Kidney glomerular epithelial cell (primary cell): ENCODE measurements around the gene CCDC88B.

Experiments
- DNase-seq: peaks from one replicate; lab custom pipeline; 2025; lab: John Stamatoyannopoulos, UW

The CCDC88B gene, protein sequence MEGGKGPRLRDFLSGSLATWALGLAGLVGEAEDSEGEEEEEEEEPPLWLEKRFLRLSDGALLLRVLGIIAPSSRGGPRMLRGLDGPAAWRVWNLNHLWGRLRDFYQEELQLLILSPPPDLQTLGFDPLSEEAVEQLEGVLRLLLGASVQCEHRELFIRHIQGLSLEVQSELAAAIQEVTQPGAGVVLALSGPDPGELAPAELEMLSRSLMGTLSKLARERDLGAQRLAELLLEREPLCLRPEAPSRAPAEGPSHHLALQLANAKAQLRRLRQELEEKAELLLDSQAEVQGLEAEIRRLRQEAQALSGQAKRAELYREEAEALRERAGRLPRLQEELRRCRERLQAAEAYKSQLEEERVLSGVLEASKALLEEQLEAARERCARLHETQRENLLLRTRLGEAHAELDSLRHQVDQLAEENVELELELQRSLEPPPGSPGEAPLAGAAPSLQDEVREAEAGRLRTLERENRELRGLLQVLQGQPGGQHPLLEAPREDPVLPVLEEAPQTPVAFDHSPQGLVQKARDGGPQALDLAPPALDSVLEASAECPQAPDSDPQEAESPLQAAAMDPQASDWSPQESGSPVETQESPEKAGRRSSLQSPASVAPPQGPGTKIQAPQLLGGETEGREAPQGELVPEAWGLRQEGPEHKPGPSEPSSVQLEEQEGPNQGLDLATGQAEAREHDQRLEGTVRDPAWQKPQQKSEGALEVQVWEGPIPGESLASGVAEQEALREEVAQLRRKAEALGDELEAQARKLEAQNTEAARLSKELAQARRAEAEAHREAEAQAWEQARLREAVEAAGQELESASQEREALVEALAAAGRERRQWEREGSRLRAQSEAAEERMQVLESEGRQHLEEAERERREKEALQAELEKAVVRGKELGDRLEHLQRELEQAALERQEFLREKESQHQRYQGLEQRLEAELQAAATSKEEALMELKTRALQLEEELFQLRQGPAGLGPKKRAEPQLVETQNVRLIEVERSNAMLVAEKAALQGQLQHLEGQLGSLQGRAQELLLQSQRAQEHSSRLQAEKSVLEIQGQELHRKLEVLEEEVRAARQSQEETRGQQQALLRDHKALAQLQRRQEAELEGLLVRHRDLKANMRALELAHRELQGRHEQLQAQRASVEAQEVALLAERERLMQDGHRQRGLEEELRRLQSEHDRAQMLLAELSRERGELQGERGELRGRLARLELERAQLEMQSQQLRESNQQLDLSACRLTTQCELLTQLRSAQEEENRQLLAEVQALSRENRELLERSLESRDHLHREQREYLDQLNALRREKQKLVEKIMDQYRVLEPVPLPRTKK (N-terminal part only)

DNA sequence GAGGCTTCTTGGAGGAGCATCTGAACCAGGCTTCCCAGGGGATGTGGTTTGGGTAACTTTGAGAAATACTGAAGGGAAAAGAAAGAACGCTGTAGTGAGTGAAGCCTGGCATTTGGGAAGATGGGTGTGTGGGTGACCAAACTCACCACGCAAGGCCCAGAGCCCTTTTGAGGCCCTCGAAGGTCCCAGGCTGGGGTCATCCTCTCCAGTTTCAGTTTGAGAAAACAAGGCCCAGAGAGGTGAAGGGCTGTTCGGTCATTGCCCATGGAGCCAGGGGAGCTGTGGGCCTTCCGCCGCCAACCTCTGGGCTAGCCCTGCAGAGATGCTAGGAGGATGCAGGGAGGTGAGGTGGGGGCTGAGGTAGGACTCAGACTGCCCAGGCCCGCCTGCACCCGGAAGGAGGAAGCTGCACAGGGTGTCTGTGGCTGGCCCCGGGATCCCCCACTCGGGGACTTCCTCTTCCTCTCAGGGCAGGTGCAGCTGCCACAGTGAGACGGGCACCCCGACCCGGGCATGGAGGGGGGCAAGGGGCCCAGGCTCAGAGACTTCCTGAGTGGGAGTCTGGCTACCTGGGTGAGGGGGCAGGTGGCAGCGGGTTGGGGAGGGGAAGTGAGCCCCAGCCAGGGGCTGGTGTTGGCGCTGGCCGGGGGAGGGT, at the start of gene CCDC88B:
CCDC88B (plus strand) TSS at position 451 of the 655 bp plus-strand sequence; CDS start at position 514, 63 bp downstream.
- no peak for DNase-seq

DNA sequence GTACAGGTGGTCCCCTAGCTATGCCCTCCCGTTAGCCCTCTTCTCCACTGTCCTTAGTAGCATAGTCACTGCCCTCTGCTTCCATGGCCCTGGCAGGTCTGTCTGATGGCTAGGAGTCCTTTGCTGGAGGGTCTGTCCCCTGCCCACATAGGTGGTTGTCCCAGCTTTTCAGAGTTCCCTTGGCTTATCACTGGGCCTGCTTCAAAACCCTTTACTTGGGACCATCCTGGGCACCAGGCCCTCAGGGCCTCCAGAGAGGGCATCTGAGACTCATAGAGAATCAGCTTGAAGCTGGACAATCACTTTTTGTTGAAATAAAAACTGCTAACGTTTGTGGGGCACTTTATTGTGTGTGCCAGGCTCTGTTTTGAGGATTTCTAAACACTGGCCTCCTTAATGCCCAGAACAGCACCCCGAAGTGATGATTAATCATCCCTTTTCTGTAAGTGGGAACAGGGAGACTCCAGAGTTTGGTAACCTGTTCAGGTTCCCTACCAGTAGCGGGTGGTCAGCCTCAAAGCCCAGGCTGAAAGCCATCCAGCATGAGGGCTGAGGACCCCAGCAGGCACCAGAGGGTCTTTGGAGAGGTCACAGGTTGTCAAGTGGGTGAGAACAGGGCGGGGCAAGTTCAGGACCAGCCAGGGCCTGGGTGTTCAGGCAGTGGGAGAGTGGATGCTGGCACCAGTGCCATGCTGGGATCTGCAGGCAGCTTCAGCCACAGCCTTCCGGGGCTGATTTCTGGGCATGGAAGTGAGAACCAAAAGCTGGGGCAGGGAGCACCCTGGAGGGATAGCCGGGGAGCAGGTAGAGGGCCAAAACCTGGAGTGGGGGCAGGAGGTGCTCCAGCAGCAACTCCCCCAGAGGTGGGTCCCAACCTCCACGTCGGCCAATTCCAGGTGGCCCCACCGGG, 49.4 kb upstream of the CCDC88B start:
- no peak for DNase-seq

DNA sequence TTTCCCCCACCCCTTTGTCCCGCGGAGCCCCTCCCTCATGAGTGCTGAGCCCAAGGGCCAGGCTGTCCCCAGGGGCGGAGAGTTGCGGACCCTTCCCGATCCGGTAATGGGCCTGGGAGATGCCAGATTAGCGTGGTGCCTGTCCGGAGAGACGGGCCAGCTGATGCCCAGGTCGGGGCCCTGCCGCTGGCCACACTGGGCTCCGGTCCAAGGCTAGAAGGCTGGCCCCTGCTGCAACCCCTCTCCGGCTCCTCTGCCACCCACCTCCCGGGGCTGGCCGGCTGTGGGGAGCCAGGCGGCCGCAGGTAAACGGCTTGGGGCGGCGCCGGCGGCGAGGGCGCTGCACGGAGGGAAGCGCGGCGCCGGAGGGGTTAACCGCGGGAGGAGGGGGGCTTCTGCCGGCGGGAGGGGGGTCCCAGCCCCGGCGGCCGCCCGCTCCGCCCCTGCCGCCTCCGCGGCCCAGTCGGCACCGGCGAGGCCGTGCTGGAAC, 48.7 kb upstream of the CCDC88B start, which contains the start of gene KCNK4:
KCNK4 (plus strand) TSS at position 41 of the 490 bp plus-strand sequence. CDS start 1,717 bp downstream, outside the sequence.
- DNase-seq = no peak

DNA sequence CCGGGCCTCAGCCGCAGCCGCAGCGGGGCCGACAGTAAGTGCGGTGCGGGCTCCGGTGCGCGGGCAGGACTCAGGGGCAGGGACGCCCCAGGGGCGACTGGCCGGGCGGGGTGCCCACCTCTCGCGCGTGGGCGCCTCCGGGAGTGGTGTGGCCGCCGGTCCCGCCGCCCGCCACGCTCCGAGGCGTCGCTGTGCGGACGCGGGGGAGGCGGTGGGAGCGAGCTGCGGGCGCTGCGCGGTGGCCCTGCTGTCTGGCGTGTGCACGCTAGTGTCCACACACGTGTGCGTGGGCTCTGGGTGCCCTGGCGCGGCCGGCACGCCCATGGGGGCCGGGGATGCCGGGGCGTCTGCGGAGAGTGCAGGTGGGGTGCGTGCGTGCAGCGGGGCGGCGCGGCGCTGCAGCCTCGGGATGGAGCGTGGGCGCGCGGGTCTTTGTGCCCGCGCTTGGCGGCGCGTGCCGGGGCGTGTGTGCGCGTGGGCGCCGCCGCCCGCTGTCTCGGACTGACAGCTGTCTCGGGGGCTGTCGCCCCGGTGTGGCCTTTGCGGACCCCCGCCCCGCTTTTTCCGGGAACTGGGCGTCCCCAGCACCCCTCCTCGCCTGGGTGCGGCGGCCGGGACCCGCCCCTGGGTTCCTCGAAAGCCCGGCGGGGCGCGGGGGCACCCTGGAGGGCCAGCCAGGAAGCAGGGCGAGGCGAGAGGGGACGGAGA, 48.1 kb upstream of the CCDC88B start:
- DNase-seq = no peak

DNA sequence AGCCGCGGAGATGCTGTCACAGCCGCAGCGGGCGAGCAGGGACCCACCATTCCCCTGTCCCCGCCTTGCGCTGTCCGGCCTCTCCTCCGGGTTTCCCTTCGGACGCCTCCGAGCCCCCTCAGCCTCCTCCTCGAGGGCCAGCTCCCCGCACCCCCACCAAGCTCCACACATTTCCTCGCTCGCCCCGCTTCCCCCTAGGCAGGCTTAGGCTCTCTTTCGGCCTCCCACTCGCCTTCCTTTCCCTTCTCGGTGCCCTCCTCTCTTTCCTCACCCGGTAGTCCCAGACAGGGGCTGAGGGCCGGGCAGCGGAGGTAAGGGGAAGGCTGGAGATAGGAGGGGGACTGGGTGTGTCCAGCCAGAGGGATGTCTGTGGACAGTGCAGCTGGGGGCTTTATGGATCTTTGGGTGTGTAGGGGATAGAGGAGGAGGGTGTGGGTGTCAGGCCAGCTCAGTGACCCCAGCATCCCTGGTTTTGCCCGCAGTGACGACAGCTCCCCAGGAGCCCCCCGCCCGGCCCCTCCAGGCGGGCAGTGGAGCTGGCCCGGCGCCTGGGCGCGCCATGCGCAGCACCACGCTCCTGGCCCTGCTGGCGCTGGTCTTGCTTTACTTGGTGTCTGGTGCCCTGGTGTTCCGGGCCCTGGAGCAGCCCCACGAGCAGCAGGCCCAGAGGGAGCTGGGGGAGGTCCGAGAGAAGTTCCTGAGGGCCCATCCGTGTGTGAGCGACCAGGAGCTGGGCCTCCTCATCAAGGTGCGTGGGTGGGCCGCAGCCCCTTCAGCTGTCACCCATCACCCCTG, 47.3 kb upstream of the CCDC88B start:
- no peak for DNase-seq

DNA sequence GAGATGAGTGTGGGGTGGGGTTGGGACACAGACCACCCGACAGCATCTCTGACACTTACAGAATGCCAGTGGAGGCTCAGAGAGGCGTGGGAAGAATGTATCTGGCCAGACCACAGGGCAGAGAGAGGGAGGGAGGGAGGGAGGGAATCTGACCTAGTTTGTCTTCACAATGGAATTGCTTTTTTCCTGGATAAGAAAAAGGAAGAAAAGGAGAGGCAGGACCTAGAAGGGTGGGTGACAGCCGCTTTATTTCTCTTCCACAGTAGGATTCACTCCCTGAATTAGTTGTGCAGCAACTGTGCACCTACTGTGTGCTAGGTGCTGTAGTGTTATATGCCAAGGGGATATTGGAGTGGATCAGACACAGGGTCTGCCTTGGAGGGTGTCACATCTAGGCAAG, 45.2 kb upstream of the CCDC88B start:
- DNase-seq = no peak

DNA sequence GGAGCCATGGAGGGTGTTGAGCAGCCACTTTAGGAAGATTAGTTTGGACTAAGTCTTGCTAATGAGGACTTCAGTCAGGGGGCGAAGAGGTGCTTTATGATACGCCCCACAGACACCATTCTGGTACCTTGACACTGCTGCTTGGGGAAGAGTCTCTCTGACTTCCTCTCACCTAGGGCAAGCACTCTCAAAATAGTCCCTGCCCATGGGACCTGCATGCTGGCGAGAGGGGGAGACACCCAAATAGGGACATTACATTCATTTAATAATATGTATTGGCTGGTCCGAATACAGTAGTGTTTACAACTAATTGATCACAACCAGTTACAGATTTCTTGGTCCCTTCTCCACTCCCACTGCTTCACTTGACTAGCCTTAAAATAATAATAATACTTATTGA, 44.2 kb upstream of the CCDC88B start:
- DNase-seq = no peak

DNA sequence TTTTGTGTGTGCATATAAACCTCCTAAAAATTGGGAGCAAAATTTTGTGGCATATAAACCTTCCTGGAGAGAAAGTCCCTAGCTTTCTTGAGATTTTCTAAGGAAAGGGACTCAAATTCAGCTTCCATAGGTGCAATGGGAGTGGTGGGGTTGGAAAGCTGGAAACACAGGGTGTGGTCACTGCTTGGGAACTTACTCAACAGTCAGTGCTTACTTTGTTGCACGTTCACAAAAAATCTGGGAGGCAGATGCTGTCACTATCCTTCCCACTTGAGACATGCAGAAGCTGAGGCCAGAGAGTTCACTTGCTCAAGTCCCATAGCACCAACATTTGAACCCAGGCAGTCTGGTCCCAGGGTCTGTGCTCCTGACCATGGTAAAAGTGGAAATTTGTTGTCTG, 43.8 kb upstream of the CCDC88B start:
- no peak for DNase-seq

DNA sequence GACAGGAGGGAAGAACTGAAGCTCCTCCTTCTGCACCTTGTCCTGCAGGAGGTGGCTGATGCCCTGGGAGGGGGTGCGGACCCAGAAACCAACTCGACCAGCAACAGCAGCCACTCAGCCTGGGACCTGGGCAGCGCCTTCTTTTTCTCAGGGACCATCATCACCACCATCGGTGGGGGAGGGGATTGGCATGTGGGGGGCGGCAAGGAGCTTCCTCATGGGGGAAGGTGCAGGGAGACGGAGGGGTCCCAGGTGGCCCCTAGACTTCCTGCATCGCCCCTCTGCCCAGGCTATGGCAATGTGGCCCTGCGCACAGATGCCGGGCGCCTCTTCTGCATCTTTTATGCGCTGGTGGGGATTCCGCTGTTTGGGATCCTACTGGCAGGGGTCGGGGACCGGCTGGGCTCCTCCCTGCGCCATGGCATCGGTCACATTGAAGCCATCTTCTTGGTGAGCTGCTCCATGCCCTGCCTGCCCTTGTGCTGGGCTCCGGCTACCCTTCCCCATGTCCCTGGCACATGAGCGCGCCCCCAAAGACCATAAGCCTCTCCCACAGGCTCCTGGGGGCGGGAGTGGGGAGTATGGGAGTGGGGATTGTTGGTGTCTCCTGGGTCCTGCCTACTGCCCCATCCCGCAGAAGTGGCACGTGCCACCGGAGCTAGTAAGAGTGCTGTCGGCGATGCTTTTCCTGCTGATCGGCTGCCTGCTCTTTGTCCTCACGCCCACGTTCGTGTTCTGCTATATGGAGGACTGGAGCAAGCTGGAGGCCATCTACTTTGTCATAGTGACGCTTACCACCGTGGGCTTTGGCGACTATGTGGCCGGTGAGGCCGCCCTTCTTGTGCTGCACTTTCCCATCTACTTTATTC, 42.9 kb upstream of the CCDC88B start:
- no peak for DNase-seq

DNA sequence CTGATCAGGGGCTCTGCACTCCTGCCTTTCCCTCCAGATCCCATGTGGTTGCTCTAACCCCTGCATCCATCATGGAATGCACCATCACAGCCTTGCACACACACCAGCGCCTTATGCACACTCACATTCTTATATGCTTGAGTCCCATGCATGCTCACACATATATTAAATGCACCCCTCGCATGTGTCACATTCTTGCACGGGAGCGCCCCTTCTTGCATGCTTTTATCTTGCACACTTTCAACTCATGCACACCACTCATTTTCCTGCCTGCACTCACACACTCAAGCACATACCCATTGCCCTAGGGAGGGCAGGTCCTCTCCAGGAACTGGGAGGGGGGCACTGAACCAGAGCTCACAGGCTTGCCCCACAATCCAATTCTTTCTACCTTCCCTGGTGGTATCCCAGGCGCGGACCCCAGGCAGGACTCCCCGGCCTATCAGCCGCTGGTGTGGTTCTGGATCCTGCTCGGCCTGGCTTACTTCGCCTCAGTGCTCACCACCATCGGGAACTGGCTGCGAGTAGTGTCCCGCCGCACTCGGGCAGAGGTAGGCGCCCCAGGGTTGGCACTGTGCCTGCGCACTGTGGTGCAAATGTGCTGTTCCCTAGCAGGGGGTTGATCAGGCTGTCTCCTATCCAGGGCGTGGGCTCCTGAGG, 42.2 kb upstream of the CCDC88B start:
- no peak for DNase-seq

DNA sequence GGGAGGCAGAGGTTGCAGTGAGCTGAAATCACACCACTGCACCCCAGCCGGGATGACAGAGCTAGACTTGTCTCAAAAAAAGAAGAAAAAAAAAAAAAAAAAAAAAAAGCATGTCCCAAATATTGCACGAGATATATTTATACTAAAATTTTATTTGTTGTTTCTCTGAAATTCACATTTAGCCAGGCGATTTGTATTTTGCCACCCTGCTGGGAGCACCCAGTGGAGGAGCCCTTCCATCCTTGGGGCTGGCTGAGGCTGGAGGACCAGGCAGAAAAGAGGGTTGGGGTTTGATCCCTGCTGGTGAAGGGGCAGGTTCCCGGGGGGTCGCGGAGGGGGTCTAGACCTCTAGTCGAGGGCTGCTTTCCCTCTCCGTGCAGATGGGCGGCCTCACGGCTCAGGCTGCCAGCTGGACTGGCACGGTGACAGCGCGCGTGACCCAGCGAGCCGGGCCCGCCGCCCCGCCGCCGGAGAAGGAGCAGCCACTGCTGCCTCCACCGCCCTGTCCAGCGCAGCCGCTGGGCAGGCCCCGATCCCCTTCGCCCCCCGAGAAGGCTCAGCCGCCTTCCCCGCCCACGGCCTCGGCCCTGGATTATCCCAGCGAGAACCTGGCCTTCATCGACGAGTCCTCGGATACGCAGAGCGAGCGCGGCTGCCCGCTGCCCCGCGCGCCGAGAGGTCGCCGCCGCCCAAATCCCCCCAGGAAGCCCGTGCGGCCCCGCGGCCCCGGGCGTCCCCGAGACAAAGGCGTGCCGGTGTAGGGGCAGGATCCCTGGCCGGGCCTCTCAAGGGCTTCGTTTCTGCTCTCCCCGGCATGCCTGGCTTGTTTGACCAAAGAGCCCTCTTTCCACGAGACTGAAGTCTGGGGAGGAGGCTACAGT, 40.8 kb upstream of the CCDC88B start:
- no peak for DNase-seq

DNA sequence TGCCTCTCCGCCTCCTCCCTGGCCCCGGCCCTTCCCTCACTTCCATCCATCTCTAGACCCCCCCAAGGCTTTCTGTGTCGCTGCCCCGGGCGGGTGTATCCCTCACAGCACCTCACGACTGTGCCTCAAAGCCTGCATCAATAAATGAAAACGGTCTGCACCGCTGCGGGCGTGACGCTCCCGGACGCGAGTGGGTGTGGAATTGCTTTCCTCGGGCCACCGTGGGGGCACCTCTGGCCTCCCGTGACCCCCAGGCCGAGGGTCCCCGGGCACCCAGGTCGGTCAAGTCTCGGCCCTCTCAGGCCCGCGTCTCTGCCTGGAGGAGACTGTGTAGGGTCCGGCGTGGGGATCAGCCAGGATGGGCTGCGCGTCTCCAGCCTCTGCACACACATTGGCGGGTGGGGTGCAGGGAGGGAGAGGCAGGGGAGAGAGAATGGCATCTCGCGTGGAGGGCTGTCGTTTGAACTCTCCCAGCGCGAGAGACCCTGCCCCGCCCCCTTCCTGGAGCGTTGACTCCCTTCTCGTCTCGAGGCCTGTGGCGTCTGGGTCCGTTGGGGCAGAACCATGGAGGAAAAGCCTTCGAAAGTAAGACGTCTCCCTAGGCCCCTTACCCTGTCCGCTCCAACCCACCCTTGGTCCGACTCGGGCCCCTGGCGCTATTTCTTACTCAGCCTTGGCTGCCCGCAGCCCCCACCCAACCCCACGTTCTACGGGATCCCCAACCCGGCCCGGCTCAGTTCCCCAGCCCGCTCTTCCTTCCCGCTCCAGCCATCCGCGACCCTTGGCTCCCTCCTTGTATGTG, 40.0 kb upstream of the CCDC88B start, which contains the start of gene CATSPERZ:
CATSPERZ (plus strand) TSS at position 512 of the 802 bp plus-strand sequence; CDS start at position 565, 53 bp downstream.
- no peak for DNase-seq

DNA sequence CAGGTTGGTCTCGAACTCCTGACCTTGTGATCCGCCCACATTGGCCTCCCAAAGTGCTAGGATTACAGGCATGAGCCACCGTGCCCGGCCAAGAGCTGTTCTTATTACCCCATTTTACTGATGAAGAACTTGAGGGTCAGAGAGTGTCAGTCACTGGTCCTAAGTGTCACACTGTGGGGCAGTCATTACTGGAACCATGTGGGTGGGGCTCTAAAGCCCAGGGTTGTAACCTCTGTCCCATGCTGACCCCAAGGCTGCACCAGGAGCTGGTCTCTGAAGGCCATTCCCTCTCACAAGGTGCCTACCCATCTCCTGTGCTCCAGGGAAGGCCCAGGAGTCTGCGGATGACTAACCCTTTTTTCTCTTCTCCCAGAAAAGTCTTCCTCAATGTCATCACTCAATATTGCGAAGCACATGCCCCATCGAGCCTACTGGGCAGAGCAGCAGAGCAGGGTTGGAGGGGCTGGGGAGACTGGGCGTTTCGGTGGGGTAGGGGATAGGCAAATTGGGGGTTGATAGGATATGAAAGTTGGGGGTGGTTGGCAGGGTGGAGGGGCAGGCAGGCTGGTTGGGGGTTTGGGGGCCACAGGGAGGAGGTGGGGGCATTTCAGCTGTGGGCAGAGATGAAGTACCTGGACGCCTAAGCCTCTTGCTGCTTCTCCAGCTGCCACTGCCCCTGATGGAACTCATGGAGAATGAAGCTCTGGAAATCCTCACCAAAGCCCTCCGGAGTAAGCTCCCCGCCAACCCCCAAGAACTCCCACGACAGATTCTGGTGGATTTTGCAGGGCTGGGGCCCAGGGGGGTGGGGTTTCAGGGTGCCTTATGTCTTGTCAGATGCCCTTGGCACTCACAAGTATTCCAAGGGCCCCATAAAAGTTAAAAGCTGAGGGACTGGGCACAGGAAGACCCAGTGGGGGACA, 36.6 kb upstream of the CCDC88B start:
- DNase-seq = no peak

DNA sequence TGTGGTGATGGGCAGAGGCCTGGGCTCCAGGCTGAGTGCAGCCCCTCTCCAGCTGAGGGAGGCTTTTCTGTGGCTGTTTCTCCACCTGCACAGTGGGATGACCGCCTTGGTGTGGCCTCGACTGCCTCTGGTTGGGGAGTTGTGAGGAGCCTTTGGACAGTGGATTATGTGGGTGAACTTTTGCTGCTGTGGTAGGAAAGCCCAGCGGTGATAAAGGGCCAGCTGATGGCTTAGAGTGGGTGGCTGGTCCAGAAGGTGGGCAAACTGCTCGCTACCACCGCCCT, 36.0 kb upstream of the CCDC88B start:
- no peak for DNase-seq
